Measurements from ENCODE around the gene CALY.

Gene CALY

DNA sequence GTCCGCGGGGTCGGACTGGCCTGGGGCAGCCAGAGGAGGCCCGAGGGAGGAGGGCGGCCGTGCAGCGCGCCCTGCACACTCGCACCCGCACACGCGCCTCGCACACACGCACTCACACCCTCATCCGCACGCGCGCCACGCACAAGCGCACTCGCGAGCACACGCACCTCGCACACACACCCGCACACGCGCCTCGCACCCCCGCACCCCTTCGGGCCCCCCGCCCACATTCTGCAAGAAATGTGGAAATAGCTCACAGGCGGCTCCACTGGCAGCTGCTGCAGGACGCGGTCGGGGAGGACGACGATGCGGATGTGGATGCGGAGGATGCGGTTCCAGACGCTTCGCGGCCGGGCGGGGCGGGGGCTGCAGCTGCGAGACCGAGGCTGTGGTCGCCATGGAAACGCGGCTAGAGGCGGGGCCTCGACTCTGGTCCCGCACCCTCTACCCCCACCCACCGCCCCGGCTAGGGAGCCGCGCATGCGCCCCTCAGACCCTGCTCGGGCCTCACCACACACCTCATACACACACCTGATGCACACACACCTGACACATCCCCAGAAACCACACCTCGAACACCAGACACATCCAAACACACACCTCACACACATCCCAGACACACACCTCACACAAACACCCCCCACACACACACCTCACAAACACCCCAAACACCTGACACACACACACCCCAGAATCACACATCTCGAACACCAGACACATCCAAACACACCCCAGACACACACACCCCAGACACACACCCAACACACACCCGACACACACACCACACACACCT is at the start of gene CALY:
Gene CALY, minus strand, starts transcription at position 320 of the 793 bp plus-strand sequence. CDS start 7,907 bp downstream, outside the sequence.
- TF ChIP-seq, protein P1, sequence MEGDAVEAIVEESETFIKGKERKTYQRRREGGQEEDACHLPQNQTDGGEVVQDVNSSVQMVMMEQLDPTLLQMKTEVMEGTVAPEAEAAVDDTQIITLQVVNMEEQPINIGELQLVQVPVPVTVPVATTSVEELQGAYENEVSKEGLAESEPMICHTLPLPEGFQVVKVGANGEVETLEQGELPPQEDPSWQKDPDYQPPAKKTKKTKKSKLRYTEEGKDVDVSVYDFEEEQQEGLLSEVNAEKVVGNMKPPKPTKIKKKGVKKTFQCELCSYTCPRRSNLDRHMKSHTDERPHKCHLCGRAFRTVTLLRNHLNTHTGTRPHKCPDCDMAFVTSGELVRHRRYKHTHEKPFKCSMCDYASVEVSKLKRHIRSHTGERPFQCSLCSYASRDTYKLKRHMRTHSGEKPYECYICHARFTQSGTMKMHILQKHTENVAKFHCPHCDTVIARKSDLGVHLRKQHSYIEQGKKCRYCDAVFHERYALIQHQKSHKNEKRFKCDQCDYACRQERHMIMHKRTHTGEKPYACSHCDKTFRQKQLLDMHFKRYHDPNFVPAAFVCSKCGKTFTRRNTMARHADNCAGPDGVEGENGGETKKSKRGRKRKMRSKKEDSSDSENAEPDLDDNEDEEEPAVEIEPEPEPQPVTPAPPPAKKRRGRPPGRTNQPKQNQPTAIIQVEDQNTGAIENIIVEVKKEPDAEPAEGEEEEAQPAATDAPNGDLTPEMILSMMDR (IDR thresholded peaks at IDR 0.05; ENCODE audit: low read depth, low read length, missing control alignments), result no peak
- DNase-seq (ENCODE audit: low read depth), result no peak
- in situ Hi-C loops (cut with HindIII; ENCODE audit: low sequenced_read_pairs), result no loop called here
- no peak within 1 kb of the TSS for H3K4me3 ChIP-seq (ENCODE audit: low read depth, low read length)

DNA sequence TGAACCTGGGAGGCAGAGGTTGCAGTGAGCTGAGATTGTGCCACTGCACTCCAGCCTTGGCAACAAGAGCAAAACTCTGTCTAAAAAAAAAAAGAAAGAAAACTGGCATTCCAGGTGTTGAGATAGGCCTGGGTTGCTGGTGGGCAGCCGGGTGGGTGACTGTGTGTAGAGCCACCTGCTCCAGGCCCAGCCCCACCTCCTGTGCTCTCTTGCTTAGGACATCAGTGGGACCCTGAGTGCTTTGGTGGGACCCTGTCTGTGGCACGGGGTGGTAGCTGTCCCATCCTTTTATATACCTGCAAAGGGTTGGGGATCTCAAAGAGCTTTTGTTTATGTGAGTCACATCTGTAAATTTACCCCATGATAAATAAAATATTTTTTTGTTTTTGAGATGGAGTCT is 48.5 kb upstream of the CALY start:
- in situ Hi-C loops (cut with HindIII; ENCODE audit: low sequenced_read_pairs), result no loop called here
- H3K4me3 ChIP-seq (ENCODE audit: low read depth, low read length), result no peak overlapping the region
- DNase-seq (ENCODE audit: low read depth), result no peak
- TF ChIP-seq, protein P1 (IDR thresholded peaks at IDR 0.05; ENCODE audit: low read depth, low read length, missing control alignments), result no peak

- in situ Hi-C loops (cut with HindIII; ENCODE audit: low sequenced_read_pairs), result no loop called here
- TF ChIP-seq, protein P1 (IDR thresholded peaks at IDR 0.05; ENCODE audit: low read depth, low read length, missing control alignments), result no peak
- no peak overlapping the region for H3K4me3 ChIP-seq (ENCODE audit: low read depth, low read length)
- DNase-seq (ENCODE audit: low read depth), result no peak
Observed at GRCh38 chr10:133384071-133384470, 47.4 kb upstream of the CALY start.

DNA sequence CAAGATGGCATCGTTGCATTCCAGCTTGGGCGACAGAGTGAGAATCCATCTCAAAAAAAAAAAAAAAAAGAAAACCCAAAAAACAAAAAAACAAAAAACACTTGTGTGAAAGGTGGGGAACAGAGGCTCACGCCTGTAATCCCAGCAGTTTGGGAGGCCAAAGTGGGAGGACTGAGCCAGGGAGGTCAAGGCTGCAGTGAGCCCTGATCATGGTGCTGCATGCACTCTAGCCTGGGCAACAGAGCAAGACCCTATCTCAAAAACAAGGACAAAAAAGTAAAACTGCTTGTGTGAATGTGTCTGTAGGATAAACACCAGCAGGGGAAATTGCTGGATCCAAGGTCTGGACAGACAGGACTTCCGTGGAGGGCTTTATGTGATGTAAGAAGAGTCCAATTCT is 46.9 kb upstream of the CALY start:
- no peak for DNase-seq (ENCODE audit: low read depth)
- no peak overlapping the region for H3K4me3 ChIP-seq (ENCODE audit: low read depth, low read length)
- in situ Hi-C loops (cut with HindIII; ENCODE audit: low sequenced_read_pairs), result no loop called here
- TF ChIP-seq, protein P1 (IDR thresholded peaks at IDR 0.05; ENCODE audit: low read depth, low read length, missing control alignments), result no peak

DNA sequence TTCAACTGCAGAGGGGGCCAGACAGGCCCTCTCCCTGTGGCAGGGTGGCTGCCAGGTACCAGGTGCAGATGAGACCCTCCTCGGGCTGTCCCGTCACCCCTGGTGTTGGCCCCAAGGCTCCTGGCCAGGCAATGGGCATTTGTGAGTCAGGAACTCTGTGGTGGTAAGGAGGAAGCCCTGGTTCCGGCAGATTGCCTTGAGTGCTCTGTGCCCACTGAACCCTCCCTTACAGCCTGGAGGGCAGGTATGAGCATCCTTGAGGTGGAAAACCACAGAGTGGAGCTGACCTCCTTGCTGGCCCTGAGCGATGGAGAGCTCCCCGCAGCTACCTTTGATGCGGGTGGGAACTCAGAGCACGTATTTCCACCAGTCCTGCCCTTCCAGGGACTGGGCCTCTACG is 44.3 kb upstream of the CALY start:
- H3K4me3 ChIP-seq (ENCODE audit: low read depth, low read length), result no peak overlapping the region

GRCh38 chr10:133379801-133380666 is 43.3 kb upstream of the CALY start:
- DNase-seq (ENCODE audit: low read depth), result no peak
- TF ChIP-seq, protein P1 (IDR thresholded peaks at IDR 0.05; ENCODE audit: low read depth, low read length, missing control alignments), result no peak
- in situ Hi-C loops (cut with HindIII; ENCODE audit: low sequenced_read_pairs), result no loop called here
- H3K4me3 ChIP-seq (ENCODE audit: low read depth, low read length), result peak overlapping the region; percentile 56

More for the DNA sequence above, 44.3 kb upstream of the CALY start:
- in situ Hi-C loops (cut with HindIII; ENCODE audit: low sequenced_read_pairs), result no loop called here
- TF ChIP-seq, protein P1 (IDR thresholded peaks at IDR 0.05; ENCODE audit: low read depth, low read length, missing control alignments), result no peak
- DNase-seq (ENCODE audit: low read depth), result no peak

Data from astrocyte of the cerebellum (primary cell).